Measurements from ENCODE around the gene KCTD15. TPM values are rescaled to one million over a fixed set of nuclear protein-coding genes. Genes with fewer than 3 reads are reported as not detected.
"Not testable (repeated sequence)": the region's sequence is repeated elsewhere in the genome, so short reads cannot be mapped to it uniquely, and the experiment has no call there.

The KCTD15 gene
- total and polyA plus RNA-seq, 4 donors: 0.89 to 13.8 (median 8.1) TPM

GRCh38 chr19:33815380-33816340 lies 19.0 kb downstream of the KCTD15 start (continued):
- TF ChIP-seq REST (IDR thresholded peaks at IDR 0.05): no peak
- no peak for TF ChIP-seq FOXA2 (IDR thresholded peaks at IDR 0.05)
- TF ChIP-seq GABPA (IDR thresholded peaks at IDR 0.05 in 1 of 2, conservative IDR thresholded peaks at IDR 0.05 in 1 of 2): no peak
- TF ChIP-seq ATF3 (IDR thresholded peaks at IDR 0.05): no peak
- TF ChIP-seq RAD21 (IDR thresholded peaks at IDR 0.05): no peak
- TF ChIP-seq YY1 (IDR thresholded peaks at IDR 0.05): no peak
- TF ChIP-seq HNF4G (IDR thresholded peaks at IDR 0.05): no peak
- no peak for TF ChIP-seq RXRA (IDR thresholded peaks at IDR 0.05)

GRCh38 chr19:33818411-33818810 lies 21.7 kb downstream of the KCTD15 start:
- Histone ChIP-seq H3K27me3 (ENCODE audit: control insufficient read depth in 4 of 4, insufficient read depth in 4 of 4, low read length in 3 of 4) (no peaks in the 10 kb centered on the region), H3K27ac (ENCODE audit: low read depth in 1 of 2, low read length in 2 of 2) (no peak overlapping the region), H3K4me1 (ENCODE audit: control insufficient read depth in 4 of 4, insufficient read depth in 4 of 4, low read length in 3 of 4) (peaks cover 3 to 9% (median 6%) of the 10 kb centered on the region in 4 donors), H3K9me3 (ENCODE audit: control insufficient read depth in 4 of 4, low read length in 3 of 4) (no peaks in the 10 kb centered on the region), H3K4me3 (ENCODE audit: low read depth in 1 of 3, low read length in 3 of 3) (no peak overlapping the region), H3K9ac (ENCODE audit: low read depth in 1 of 2, low read length in 2 of 2) (no peak overlapping the region), H3K36me3 (ENCODE audit: control insufficient read depth in 4 of 4, insufficient read depth in 3 of 4, low read depth in 1 of 4, low read length in 3 of 4) (no peaks in the 10 kb centered on the region)
- no peak for TF ChIP-seq TAF1 (conservative IDR thresholded peaks at IDR 0.05)
- WGBS: 84% methylated on average over 4 of the region's 4 CpGs
- peak; percentile 27 for DNase-seq (ENCODE audit: low spot score)

- H3K4me1 ChIP-seq (ENCODE audit: control insufficient read depth in 4 of 4, insufficient read depth in 4 of 4, low read length in 3 of 4); DNase-seq (ENCODE audit: low spot score); H3K9me3 ChIP-seq (ENCODE audit: control insufficient read depth in 4 of 4, low read length in 3 of 4); H3K9ac ChIP-seq (ENCODE audit: low read depth in 1 of 2, low read length in 2 of 2); H3K27ac ChIP-seq (ENCODE audit: low read depth in 1 of 2, low read length in 2 of 2); H3K27me3 ChIP-seq (ENCODE audit: control insufficient read depth in 4 of 4, insufficient read depth in 4 of 4, low read length in 3 of 4); H3K36me3 ChIP-seq (ENCODE audit: control insufficient read depth in 4 of 4, insufficient read depth in 3 of 4, low read depth in 1 of 4, low read length in 3 of 4); H3K4me3 ChIP-seq (ENCODE audit: low read depth in 1 of 3, low read length in 3 of 3): not testable (repeated sequence)
- 91% methylated on average over 7 of the region's 7 CpGs for WGBS
Observed at GRCh38 chr19:33819078-33819477, 22.4 kb downstream of the KCTD15 start.

- Histone ChIP-seq H3K4me3 (ENCODE audit: low read depth in 1 of 3, low read length in 3 of 3) (peak overlapping the region in 1 of 3 donors; percentile 46), H3K27ac (ENCODE audit: low read depth in 1 of 2, low read length in 2 of 2) (peak overlapping the region; percentile 26 to 50), H3K27me3 (ENCODE audit: control insufficient read depth in 4 of 4, insufficient read depth in 4 of 4, low read length in 3 of 4) (no peaks in the 10 kb centered on the region), H3K9me3 (ENCODE audit: control insufficient read depth in 4 of 4, low read length in 3 of 4) (no peaks in the 10 kb centered on the region), H3K36me3 (ENCODE audit: control insufficient read depth in 4 of 4, insufficient read depth in 3 of 4, low read depth in 1 of 4, low read length in 3 of 4) (no peaks in the 10 kb centered on the region), H3K9ac (ENCODE audit: low read depth in 1 of 2, low read length in 2 of 2) (no peak overlapping the region), H3K4me1 (ENCODE audit: control insufficient read depth in 4 of 4, insufficient read depth in 4 of 4, low read length in 3 of 4) (peaks cover 3 to 9% (median 6%) of the 10 kb centered on the region in 4 donors)
- no peak for DNase-seq (ENCODE audit: low spot score)
- WGBS: 45% methylated on average over 10 of the region's 10 CpGs
- no peak for TF ChIP-seq NR2F2 (IDR thresholded peaks at IDR 0.05)
- no peak for TF ChIP-seq REST (IDR thresholded peaks at IDR 0.05)
- TF ChIP-seq RAD21 (IDR thresholded peaks at IDR 0.05): no peak
- TF ChIP-seq YY1 (IDR thresholded peaks at IDR 0.05): no peak
- no peak for TF ChIP-seq HNF4A (conservative IDR thresholded peaks at IDR 0.05)
- no peak for TF ChIP-seq FOXA2 (IDR thresholded peaks at IDR 0.05)
- TF ChIP-seq MAX (IDR thresholded peaks at IDR 0.05): no peak
- no peak for TF ChIP-seq RXRA (IDR thresholded peaks at IDR 0.05)
- no peak for TF ChIP-seq GABPA (IDR thresholded peaks at IDR 0.05 in 1 of 2, conservative IDR thresholded peaks at IDR 0.05 in 1 of 2)
- TF ChIP-seq CTCF (IDR thresholded peaks at IDR 0.05; ENCODE audit: low read depth, low read length, missing input control): no peak
Observed at GRCh38 chr19:33819506-33819879, 22.8 kb downstream of the KCTD15 start.
